Gastroesophageal sphincter (tissue), 4 donors: ENCODE results near the gene MBOAT1. TPM values are rescaled to one million over a fixed set of nuclear protein-coding genes. Genes with fewer than 3 reads are reported as not detected.

Experiments
- ATAC-seq: fragments of 150-250 bp; one replicate; pipeline ENCODE4 v1.9.1; 2016; ENCODE audit warnings: mild to moderate bottlenecking, moderate library complexity
- H3K27ac ChIP-seq, 4 donors: fragments of 200-600 bp; sonication (generic) in 3 of 4; 1 replicate in 3 of 4; 2 replicates in 1 of 4; pipeline ENCODE4 v1.5.1; 2016 to 2019
- H3K27me3 ChIP-seq: fragments of 200-600 bp; sonication (generic); one replicate; pipeline ENCODE4 v1.5.1; 2019
- H3K36me3 ChIP-seq, 2 donors: fragments of 200-600 bp; sonication (generic); one replicate each; pipeline ENCODE4 v1.5.1; 2019; ENCODE audit warnings: control low read depth in 1 of 2
- H3K4me1 ChIP-seq, 3 donors: fragments of 200-600 bp; sonication (generic); 1 replicate in 2 of 3; 2 replicates in 1 of 3; pipeline ENCODE4 v1.5.1; 2016 to 2019; ENCODE audit warnings: control low read depth in 2 of 3
- H3K4me3 ChIP-seq, 2 donors: fragments of 200-600 bp; sonication (generic); one replicate each; pipeline ENCODE4 v1.5.1; 2019; ENCODE audit warnings: mild to moderate bottlenecking in 1 of 2, moderate library complexity in 1 of 2
- H3K9me3 ChIP-seq, 3 donors: fragments of 200-600 bp; sonication (generic); one replicate each; pipeline ENCODE4 v1.5.1; 2017 to 2019; ENCODE audit warnings: control low read depth in 2 of 3
- EP300 ChIP-seq: sonication (generic); formaldehyde crosslinking; IDR thresholded peaks from one replicate; pipeline ENCODE4 v1.6.1; 2017; ENCODE audit warnings: antibody characterized with exemption, mild to moderate bottlenecking
- POLR2A ChIP-seq, 2 donors: fragments of 450-650 bp; IDR thresholded peaks; one replicate each; pipeline ENCODE4 v1.6.1; 2017; ENCODE audit warnings: antibody characterized with exemption in 2 of 2, mild to moderate bottlenecking in 2 of 2, moderate library complexity in 1 of 2
- POLR2AphosphoS5 ChIP-seq: sonication (generic); formaldehyde crosslinking; IDR thresholded peaks from one replicate; pipeline ENCODE4 v1.6.1; 2017; ENCODE audit warnings: antibody characterized with exemption
- WGBS, 2 donors: methylation state at CpG; one replicate each; pipeline ENCODE4 v1.1.5; 2018; ENCODE audit warnings: low coverage in 1 of 2; 5-methylcytosine and 5-hydroxymethylcytosine counted together
- total RNA-seq, 4 donors: library from RNA; depleted of rRNA; stranded (reverse); fragments of >200 nt; gene quantifications; one replicate each; pipeline ENCODE4 v1.1.0, GENCODE V29; 2016
- TF ChIP-seq, protein P1 (sequence below), 4 experiments: fragments of 200-600 bp in 2 of 4; fragments of 450-650 bp in 2 of 4; sonication (generic) in 1 of 4; IDR thresholded peaks; one replicate each; pipeline ENCODE4 v1.5.1; 2017 to 2019; ENCODE audit warnings: antibody characterized with exemption in 4 of 4, mild to moderate bottlenecking in 2 of 4, moderate library complexity in 2 of 4

MBOAT1 gene
- total RNA-seq, 4 donors from 2014 or later: 2.6 to 11.8 (median 4.4) TPM

DNA sequence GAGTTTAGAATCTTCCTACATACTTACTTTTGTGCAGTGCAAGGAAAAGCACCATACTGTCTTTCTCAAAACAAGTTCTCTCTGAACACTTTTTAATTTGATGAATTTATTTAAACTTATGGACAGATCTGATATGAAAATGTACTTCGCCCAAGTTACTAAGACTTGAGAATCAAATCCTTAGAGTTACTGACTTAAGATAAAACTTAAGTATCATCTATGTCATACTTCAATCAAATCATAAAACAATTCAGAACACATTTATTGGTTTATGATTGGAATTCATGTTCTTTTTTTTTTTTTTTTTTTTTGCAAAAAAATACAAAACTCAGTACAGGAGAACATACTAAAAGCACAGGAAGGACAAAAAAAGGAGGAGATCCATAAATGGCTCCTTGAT lies 77.7 kb downstream of the MBOAT1 start:
- Histone ChIP-seq H3K27ac (no peak overlapping the region), H3K27me3 (no peaks in the 10 kb centered on the region), H3K9me3 (no peaks in the 10 kb centered on the region), H3K4me1 (peaks cover 0 to 6% (median 0%) of the 10 kb centered on the region in 3 donors), H3K4me3 (no peak overlapping the region), H3K36me3 (peaks cover 0 to 12% of the 10 kb centered on the region in 2 donors)
- ATAC-seq: no peak
- TF ChIP-seq, protein P1, sequence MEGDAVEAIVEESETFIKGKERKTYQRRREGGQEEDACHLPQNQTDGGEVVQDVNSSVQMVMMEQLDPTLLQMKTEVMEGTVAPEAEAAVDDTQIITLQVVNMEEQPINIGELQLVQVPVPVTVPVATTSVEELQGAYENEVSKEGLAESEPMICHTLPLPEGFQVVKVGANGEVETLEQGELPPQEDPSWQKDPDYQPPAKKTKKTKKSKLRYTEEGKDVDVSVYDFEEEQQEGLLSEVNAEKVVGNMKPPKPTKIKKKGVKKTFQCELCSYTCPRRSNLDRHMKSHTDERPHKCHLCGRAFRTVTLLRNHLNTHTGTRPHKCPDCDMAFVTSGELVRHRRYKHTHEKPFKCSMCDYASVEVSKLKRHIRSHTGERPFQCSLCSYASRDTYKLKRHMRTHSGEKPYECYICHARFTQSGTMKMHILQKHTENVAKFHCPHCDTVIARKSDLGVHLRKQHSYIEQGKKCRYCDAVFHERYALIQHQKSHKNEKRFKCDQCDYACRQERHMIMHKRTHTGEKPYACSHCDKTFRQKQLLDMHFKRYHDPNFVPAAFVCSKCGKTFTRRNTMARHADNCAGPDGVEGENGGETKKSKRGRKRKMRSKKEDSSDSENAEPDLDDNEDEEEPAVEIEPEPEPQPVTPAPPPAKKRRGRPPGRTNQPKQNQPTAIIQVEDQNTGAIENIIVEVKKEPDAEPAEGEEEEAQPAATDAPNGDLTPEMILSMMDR (IDR thresholded peaks at IDR 0.05): no peak
- no peak for TF ChIP-seq POLR2A (IDR thresholded peaks at IDR 0.05)
- 100% methylated on average over 1 of the region's 1 CpG for WGBS, 2 donors

DNA sequence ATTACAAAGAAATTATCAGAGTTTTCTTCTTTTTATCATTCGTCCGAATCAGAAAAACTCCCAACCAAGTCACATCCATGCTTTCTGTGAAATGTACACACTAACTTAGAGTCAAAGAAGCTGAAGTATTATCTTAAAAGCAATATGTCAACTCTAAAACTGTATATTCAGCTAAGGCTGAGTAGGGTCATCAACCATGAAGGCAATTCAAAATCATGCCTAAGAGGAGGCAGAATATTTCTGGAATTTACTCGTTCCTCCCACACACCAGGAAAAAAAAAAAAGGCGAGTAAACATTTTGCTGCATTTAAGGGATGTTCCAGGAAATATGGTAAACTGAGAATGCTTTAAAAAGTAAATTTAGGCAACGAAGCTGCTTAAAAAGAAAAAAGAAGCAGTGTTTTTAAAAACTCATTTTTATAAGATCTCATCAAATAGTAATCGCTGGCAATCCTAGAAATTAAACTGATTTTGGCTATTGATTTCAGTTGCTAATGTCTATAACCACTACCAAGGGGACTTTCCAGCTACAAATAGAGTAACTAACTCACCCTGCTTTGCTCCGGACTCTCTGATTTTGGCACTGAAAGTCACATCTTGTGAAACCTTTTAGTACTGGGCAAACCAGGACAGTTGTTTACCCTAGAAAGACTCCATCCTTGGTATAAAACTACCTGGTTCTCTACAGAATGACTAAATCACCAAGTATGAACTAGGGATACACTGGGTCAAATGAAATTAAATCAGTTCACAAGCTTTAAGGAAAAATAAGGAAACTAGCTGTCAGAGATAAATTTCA lies 82.8 kb downstream of the MBOAT1 start:
- no peaks in the 10 kb centered on the region for H3K27me3 ChIP-seq
- peak overlapping the region in 2 of 4 donors; percentile 23 to 35 for H3K27ac ChIP-seq
- H3K4me3 ChIP-seq: no peak overlapping the region
- TF ChIP-seq, protein P1 (IDR thresholded peaks at IDR 0.05): no peak
- TF ChIP-seq EP300: no peak
- TF ChIP-seq POLR2AphosphoS5: no peak
- no peak for TF ChIP-seq POLR2A (IDR thresholded peaks at IDR 0.05)
- no peak for ATAC-seq
- 63 to 69% methylated on average over 7 of the region's 7 CpGs for WGBS, 2 donors
- no peaks in the 10 kb centered on the region for H3K9me3 ChIP-seq
- H3K36me3 ChIP-seq: peaks cover 0 to 3% of the 10 kb centered on the region in 2 donors
- H3K4me1 ChIP-seq: peaks cover 4 to 32% (median 6%) of the 10 kb centered on the region in 3 donors

DNA sequence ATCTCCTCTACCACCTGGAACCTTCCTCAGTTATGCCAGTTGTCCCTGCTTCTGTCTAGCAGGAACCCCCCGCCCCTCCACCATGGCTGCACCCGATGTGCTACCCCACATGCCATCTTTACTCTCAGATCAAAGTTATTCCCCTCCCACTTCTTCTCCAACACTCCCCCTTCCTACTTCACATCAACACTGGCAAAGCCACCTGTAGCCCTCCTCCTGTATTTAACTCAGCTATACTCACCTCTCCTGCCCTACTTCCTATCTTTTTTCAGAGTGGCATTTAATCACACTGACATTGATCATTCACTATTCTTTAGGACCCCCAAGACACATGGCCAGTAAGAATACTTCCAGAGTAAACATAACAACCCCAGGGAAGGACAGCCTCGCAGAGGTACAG lies 84.3 kb downstream of the MBOAT1 start:
- H3K27ac ChIP-seq: no peak overlapping the region
- ATAC-seq: no peak

DNA sequence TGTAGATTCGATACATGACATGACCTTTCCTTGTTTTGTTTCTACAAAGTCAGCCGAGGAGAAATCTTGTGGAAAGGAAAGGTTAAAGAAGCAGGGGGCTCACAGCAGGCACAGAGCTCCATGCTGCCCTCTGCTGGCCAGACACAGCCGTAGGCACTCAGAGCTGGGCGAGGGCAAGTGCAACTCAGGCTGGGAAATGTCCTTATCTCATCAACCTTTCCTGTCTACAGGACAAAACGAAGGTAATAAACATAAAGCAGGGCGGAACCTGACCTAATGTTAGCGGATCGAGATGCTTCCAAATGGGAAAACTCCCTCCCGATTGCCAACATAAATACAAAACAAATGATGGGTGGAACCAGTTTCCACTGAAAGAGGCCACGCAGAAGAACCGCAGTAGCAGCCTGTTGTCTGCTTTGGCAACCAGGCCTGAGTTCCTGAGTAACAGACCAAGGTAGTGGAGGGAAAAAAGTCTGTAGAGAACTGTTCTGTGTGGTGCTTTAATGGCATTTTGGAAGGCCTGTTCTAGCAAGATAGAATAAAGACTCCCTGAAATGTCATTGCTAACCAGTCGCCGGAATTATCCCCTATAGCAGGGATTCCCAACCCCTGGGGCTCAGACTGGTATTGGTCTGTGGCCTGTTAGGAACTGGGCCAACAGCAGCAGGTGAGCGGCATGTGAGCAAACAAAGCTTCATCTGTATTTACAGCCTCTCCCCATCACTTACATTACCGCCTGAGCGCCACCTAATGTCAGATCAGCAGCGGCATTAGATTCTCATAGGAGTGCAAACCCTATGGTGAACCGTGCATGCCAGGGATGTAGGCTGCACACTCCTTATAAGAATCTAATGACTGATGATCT lies 85.2 kb downstream of the MBOAT1 start:
- TF ChIP-seq POLR2AphosphoS5: no peak
- TF ChIP-seq, protein P1 (IDR thresholded peaks at IDR 0.05): peak; percentile 75 to 92 (median 86)
- no peak for TF ChIP-seq POLR2A (IDR thresholded peaks at IDR 0.05)
- WGBS, 2 donors: 12 to 23% methylated on average over 10 to 14 of the region's 18 CpGs
- H3K36me3 ChIP-seq: peaks cover 0 to 13% of the 10 kb centered on the region in 2 donors
- peaks cover 4 to 32% (median 6%) of the 10 kb centered on the region in 3 donors for H3K4me1 ChIP-seq
- no peaks in the 10 kb centered on the region for H3K27me3 ChIP-seq
- no peaks in the 10 kb centered on the region for H3K9me3 ChIP-seq
- no peak overlapping the region for H3K4me3 ChIP-seq
- peak; percentile 79 for ATAC-seq
- H3K27ac ChIP-seq: peak overlapping the region; percentile 35 to 60 (median 48)

More for the DNA sequence above, 84.3 kb downstream of the MBOAT1 start:
- no peak overlapping the region for H3K4me3 ChIP-seq
- H3K9me3 ChIP-seq: no peaks in the 10 kb centered on the region
- peaks cover 4 to 32% (median 6%) of the 10 kb centered on the region in 3 donors for H3K4me1 ChIP-seq
- peaks cover 0 to 13% of the 10 kb centered on the region in 2 donors for H3K36me3 ChIP-seq
- no peak for TF ChIP-seq POLR2AphosphoS5
- TF ChIP-seq POLR2A (IDR thresholded peaks at IDR 0.05): no peak
- no peak for TF ChIP-seq EP300
- TF ChIP-seq, protein P1 (IDR thresholded peaks at IDR 0.05): no peak
- 50 to 69% methylated on average over 1 to 3 of the region's 3 CpGs for WGBS, 2 donors
- no peaks in the 10 kb centered on the region for H3K27me3 ChIP-seq
